Stomach (tissue), 9 donors: ENCODE data around the gene NDFIP1. TPM values are rescaled to one million over a fixed set of nuclear protein-coding genes. Genes with fewer than 3 reads are reported as not detected.
"Not testable (repeated sequence)": the region's sequence is repeated elsewhere in the genome, so short reads cannot be mapped to it uniquely, and the experiment has no call there.

ENCODE experiments used
- DNase-seq, 2 donors: peaks; one replicate each; pipeline versions ENCODE4 v3.0.0 to v3.0.0-alpha.2; 2013 to 2019
- H3K27ac ChIP-seq, 5 donors: fragments of 200-600 bp in 4 of 5; sonication (generic) in 4 of 5; one replicate each; pipeline ENCODE4 v1.5.1; 2013 to 2019; ENCODE audit warnings: mild to moderate bottlenecking in 1 of 5, moderate library complexity in 1 of 5
- H3K27me3 ChIP-seq, 3 donors: fragments of 200-600 bp; sonication (generic); one replicate each; pipeline ENCODE4 v1.5.1; 2017 to 2019; ENCODE audit warnings: mixed run types in 1 of 3
- H3K36me3 ChIP-seq, 4 donors: fragments of 200-600 bp; sonication (generic); 1 replicate in 3 of 4; 2 replicates in 1 of 4; pipeline ENCODE4 v1.5.1; 2016 to 2019
- H3K4me1 ChIP-seq, 4 donors: fragments of 200-600 bp; sonication (generic); one replicate each; pipeline ENCODE4 v1.5.1; 2016 to 2019
- H3K4me3 ChIP-seq, 4 donors: fragments of 200-600 bp; sonication (generic) in 3 of 4; one replicate each; pipeline ENCODE4 v1.5.1; 2016 to 2019; ENCODE audit warnings: mild to moderate bottlenecking in 1 of 4
- H3K9me3 ChIP-seq, 4 donors: fragments of 200-600 bp; sonication (generic); one replicate each; pipeline ENCODE4 v1.5.1; 2016 to 2019
- EP300 ChIP-seq: sonication (generic); formaldehyde crosslinking; IDR thresholded peaks from one replicate; pipeline ENCODE4 v1.6.1; 2017; ENCODE audit warnings: antibody characterized with exemption
- POLR2A ChIP-seq, 4 donors: fragments of 450-650 bp; IDR thresholded peaks; one replicate each; pipeline ENCODE4 v1.6.1; 2016; ENCODE audit warnings: antibody characterized with exemption in 4 of 4, control low read depth in 2 of 4, mild to moderate bottlenecking in 1 of 4, moderate library complexity in 1 of 4
- POLR2AphosphoS5 ChIP-seq, 3 donors: sonication (generic); formaldehyde crosslinking; IDR thresholded peaks; one replicate each; pipeline ENCODE4 v1.6.1; 2016; ENCODE audit warnings: antibody characterized with exemption in 3 of 3
- WGBS, 5 donors: extraction: QIAGEN DNeasy Blood & Tissue Kit in 3 of 5; methylation state at CpG; one replicate each; pipeline versions ENCODE4 v1.1.5 to v1.1.7; 2013 to 2018; 5-methylcytosine and 5-hydroxymethylcytosine counted together
- intact Hi-C: fragments of 100-400 bp; cut with DNase I; formaldehyde crosslinking; loops from one replicate; pipeline ENCODE4 v1.15.1; 2023; ENCODE audit warnings: low total_unique reads
- polyA plus RNA-seq, 3 donors: library from polyadenylated mRNA; stranded (reverse); fragments of 200-250 nt; gene quantifications; one replicate each; pipeline ENCODE4 v1.2.3, GENCODE V29; 2013
- total RNA-seq, 5 donors: library from RNA; depleted of rRNA; stranded (reverse); fragments of >200 nt; gene quantifications; one replicate each; pipeline versions ENCODE4 v1.1.0 to v1.2.3, GENCODE V29; 2014 to 2016
- TF ChIP-seq, protein P1 (sequence below), 7 experiments: fragments of 450-650 bp in 4 of 7; fragments of 200-600 bp in 3 of 7; sonication (generic) in 3 of 7; IDR thresholded peaks; one replicate each; pipeline ENCODE4 v1.5.1; 2016 to 2019; ENCODE audit warnings: antibody characterized with exemption in 7 of 7, control low read depth in 2 of 7, mild to moderate bottlenecking in 1 of 7
- donor health status: healthy with polysubstance abuse.
- donor health status: Bipolar disorder and iron deficiency.
- donor health status: healthy.

The NDFIP1 gene
- total and polyA plus RNA-seq, 8 donors: 20.2 to 123 (median 27.5) TPM

- TF ChIP-seq POLR2A (IDR thresholded peaks at IDR 0.05): no peak
- no peak for TF ChIP-seq POLR2AphosphoS5 (IDR thresholded peaks at IDR 0.05)
- TF ChIP-seq, protein P1, sequence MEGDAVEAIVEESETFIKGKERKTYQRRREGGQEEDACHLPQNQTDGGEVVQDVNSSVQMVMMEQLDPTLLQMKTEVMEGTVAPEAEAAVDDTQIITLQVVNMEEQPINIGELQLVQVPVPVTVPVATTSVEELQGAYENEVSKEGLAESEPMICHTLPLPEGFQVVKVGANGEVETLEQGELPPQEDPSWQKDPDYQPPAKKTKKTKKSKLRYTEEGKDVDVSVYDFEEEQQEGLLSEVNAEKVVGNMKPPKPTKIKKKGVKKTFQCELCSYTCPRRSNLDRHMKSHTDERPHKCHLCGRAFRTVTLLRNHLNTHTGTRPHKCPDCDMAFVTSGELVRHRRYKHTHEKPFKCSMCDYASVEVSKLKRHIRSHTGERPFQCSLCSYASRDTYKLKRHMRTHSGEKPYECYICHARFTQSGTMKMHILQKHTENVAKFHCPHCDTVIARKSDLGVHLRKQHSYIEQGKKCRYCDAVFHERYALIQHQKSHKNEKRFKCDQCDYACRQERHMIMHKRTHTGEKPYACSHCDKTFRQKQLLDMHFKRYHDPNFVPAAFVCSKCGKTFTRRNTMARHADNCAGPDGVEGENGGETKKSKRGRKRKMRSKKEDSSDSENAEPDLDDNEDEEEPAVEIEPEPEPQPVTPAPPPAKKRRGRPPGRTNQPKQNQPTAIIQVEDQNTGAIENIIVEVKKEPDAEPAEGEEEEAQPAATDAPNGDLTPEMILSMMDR (IDR thresholded peaks at IDR 0.05): no peak
- TF ChIP-seq EP300: no peak
- H3K27me3 ChIP-seq: no peaks in the 10 kb centered on the region
- peaks cover 0 to 34% (median 29%) of the 10 kb centered on the region in 4 donors for H3K36me3 ChIP-seq
- WGBS, 5 donors: 68 to 78% (median 77%) methylated on average over 12 of the region's 12 CpGs
- DNase-seq: no peak
- no peak overlapping the region for H3K4me3 ChIP-seq
- no peaks in the 10 kb centered on the region for H3K9me3 ChIP-seq
- H3K27ac ChIP-seq: no peak overlapping the region
- intact Hi-C loops: no loop called here
- peaks cover 5 to 19% (median 12%) of the 10 kb centered on the region in 4 donors for H3K4me1 ChIP-seq
These were observed 45.3 kb downstream of the NDFIP1 start for GRCh38 chr5:142153674-142154448.

DNA sequence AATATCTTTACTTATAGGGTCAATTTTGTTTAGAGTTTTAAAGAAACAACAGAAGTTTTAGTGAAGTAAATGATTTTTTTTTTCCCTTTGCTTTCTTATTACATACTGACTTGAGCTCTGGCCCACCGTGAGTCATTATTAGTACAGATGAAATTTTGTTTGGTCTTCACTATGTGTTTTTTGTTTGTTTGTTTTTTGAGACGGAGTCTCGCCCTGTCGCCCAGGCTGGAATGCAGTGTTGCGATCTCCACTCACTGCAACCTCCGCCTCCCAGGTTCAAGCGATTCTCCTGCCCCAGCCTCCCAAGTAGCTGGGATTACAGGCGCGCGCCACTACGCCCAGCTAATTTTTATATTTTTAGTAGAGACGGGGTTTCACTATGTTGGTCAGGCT, 45.9 kb downstream of the NDFIP1 start:
- Histone ChIP-seq H3K4me1 (peaks cover 5 to 19% (median 12%) of the 10 kb centered on the region in 4 donors), H3K36me3 (peaks cover 0 to 29% (median 26%) of the 10 kb centered on the region in 4 donors)
- H3K9me3 ChIP-seq, H3K27me3 ChIP-seq, intact Hi-C loops, H3K27ac ChIP-seq, H3K4me3 ChIP-seq, DNase-seq: not testable (repeated sequence)
- WGBS, 5 donors: 94 to 98% (median 95%) methylated on average over 12 of the region's 12 CpGs

- peaks cover 0 to 11% (median 9%) of the 10 kb centered on the region in 4 donors for H3K36me3 ChIP-seq
These were observed 48.4 kb downstream of the NDFIP1 start for GRCh38 chr5:142156839-142157463.

GRCh38 chr5:142159354-142159753, 50.8 kb downstream of the NDFIP1 start:
- Histone ChIP-seq H3K4me3 (no peak overlapping the region), H3K27me3 (no peaks in the 10 kb centered on the region), H3K4me1 (peaks cover 0 to 4% (median 2%) of the 10 kb centered on the region in 4 donors), H3K36me3 (peaks cover 0 to 8% (median 6%) of the 10 kb centered on the region in 4 donors), H3K27ac (no peak overlapping the region), H3K9me3 (no peaks in the 10 kb centered on the region)
- no peak for TF ChIP-seq POLR2A (IDR thresholded peaks at IDR 0.05)
- TF ChIP-seq EP300: no peak
- DNase-seq: no peak
- intact Hi-C loops: no loop called here

More at GRCh38 chr5:142156839-142157463, 48.4 kb downstream of the NDFIP1 start:
- DNase-seq: no peak
- H3K27me3 ChIP-seq: no peaks in the 10 kb centered on the region
- H3K27ac ChIP-seq: no peak overlapping the region
- H3K4me1 ChIP-seq: peaks cover 5 to 14% (median 9%) of the 10 kb centered on the region in 4 donors
- intact Hi-C loops: no loop called here
- TF ChIP-seq POLR2A (IDR thresholded peaks at IDR 0.05) (no peak), EP300 (no peak), POLR2AphosphoS5 (IDR thresholded peaks at IDR 0.05) (no peak)
- TF ChIP-seq, protein P1 (IDR thresholded peaks at IDR 0.05): no peak
- H3K9me3 ChIP-seq: no peaks in the 10 kb centered on the region
- no peak overlapping the region for H3K4me3 ChIP-seq
- WGBS, 5 donors: 76 to 88% (median 84%) methylated on average over 5 of the region's 5 CpGs

DNA sequence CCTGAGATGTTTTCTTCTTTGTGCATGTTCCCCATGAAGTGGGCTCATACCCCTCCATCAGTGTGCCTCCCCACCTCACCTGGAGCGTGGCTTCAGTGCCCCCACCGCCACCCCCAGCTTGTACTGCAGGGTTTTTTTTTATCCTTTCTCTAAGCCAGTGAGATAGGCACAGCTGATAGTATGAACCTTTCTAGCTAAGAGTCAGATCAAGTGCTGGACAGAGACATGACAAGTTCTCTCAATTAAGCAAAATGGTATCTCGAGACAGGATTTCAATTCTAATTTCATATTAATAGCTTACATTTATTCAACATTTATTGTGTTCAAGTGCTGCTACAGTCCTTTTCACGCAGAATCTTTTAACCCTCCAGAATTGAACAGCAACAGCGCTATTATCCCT, 55.7 kb downstream of the NDFIP1 start:
- Histone ChIP-seq H3K36me3 (no peaks in the 10 kb centered on the region), H3K4me1 (peaks cover 1 to 21% (median 13%) of the 10 kb centered on the region in 4 donors), H3K4me3 (no peak overlapping the region), H3K27ac (no peak overlapping the region), H3K9me3 (no peaks in the 10 kb centered on the region), H3K27me3 (no peaks in the 10 kb centered on the region)
- TF ChIP-seq POLR2A (IDR thresholded peaks at IDR 0.05) (no peak), POLR2AphosphoS5 (IDR thresholded peaks at IDR 0.05) (no peak), EP300 (no peak)
- TF ChIP-seq, protein P1 (IDR thresholded peaks at IDR 0.05): no peak
- whole genome bisulfite sequencing, 5 donors: 74 to 82% (median 78%) methylated on average over 5 of the region's 5 CpGs
- intact Hi-C loops: loop anchor here (5.0 kb wide), 1 partner anchor 383 kb away; no protein-coding TSS in a partner anchor
- DNase-seq: no peak
